GM23248 (cell line): ENCODE data around the gene ATAT1.

Source experiments
- EZH2 ChIP-seq: fragments of 200-600 bp; sonication (generic); IDR thresholded peaks from 2 replicates; pipeline ENCODE4 v1.6.1; 2018; ENCODE audit warnings: antibody characterized with exemption, mild to moderate bottlenecking; ENCODE audit not compliant: insufficient read depth, poor library complexity, severe bottlenecking
- EZH2phosphoT487 ChIP-seq: fragments of 200-600 bp; sonication (generic); IDR thresholded peaks from 2 replicates; pipeline ENCODE4 v1.6.1; 2018; ENCODE audit warnings: antibody characterized with exemption, moderate library complexity, mild to moderate bottlenecking, low read depth; ENCODE audit not compliant: insufficient read depth

- no peak for TF ChIP-seq EZH2
- TF ChIP-seq EZH2phosphoT487: no peak
Measured at GRCh38 chr6:30647242-30648116, 20.8 kb downstream of the ATAT1 start.
